Prostate gland (tissue), 2 donors: ENCODE data around the gene ADGRL2. TPM values are rescaled to one million over a fixed set of nuclear protein-coding genes. Genes with fewer than 3 reads are reported as not detected.
A peak's percentile ranks its signal among the peaks of the same experiment; 100 is the strongest.

Experiments
- DNase-seq: peaks from one replicate; pipeline ENCODE4 v3.0.0-alpha.2; 2019; ENCODE audit warnings: low spot score
- H3K27ac ChIP-seq, 2 donors: fragments of 200-600 bp; sonication (generic); 2 replicates each; pipeline ENCODE4 v1.5.1; 2017 to 2019
- H3K27me3 ChIP-seq: fragments of 200-600 bp; sonication (generic); replicated peaks from 2 replicates; pipeline ENCODE4 v1.5.1; 2019; ENCODE audit not compliant: insufficient read depth
- H3K36me3 ChIP-seq, 2 donors: fragments of 200-600 bp; sonication (generic); 1 replicate in 1 of 2; 2 replicates in 1 of 2; pipeline versions ENCODE4 v1.5.1 to v1.8.1; 2017 to 2019
- H3K4me1 ChIP-seq: fragments of 200-600 bp; sonication (generic); replicated peaks from 2 replicates; pipeline ENCODE4 v1.5.1; 2019
- H3K4me3 ChIP-seq, 2 donors: fragments of 200-600 bp; sonication (generic); 2 replicates each; pipeline ENCODE4 v1.5.1; 2017 to 2019
- H3K9me3 ChIP-seq: fragments of 200-600 bp; sonication (generic); 2 replicates; pipeline ENCODE4 v1.5.1; 2017
- POLR2A ChIP-seq: fragments of 450-650 bp; IDR thresholded peaks from one replicate; pipeline ENCODE4 v1.6.1; 2016; ENCODE audit warnings: antibody characterized with exemption, mild to moderate bottlenecking
- POLR2AphosphoS5 ChIP-seq: sonication (generic); formaldehyde crosslinking; IDR thresholded peaks from one replicate; pipeline ENCODE4 v1.6.1; 2017; ENCODE audit warnings: antibody characterized with exemption
- WGBS: methylation state at CpG from one replicate; pipeline ENCODE4 v1.1.5; 2018; 5-methylcytosine and 5-hydroxymethylcytosine counted together
- intact Hi-C: fragments of 100-400 bp; cut with DNase I; formaldehyde crosslinking; loops from one replicate; pipeline ENCODE4 v1.14.2; 2022
- total RNA-seq, 2 donors: library from RNA; depleted of rRNA; stranded (reverse); fragments of >200 nt; gene quantifications; one replicate each; pipeline ENCODE4 v1.1.0, GENCODE V29; 2016
- TF ChIP-seq, protein P1 (sequence below), 4 experiments: fragments of 200-600 bp in 2 of 4; fragments of 450-650 bp in 2 of 4; sonication (generic) in 2 of 4; IDR thresholded peaks; 1 replicate in 3 of 4; 2 replicates in 1 of 4; pipeline ENCODE4 v1.5.1; 2016 to 2019; ENCODE audit warnings: antibody characterized with exemption in 4 of 4, mild to moderate bottlenecking in 2 of 4, moderate library complexity in 2 of 4

The ADGRL2 gene
- total RNA-seq, 2 donors from 2014 or later: 34.0 to 54.0 TPM

DNA sequence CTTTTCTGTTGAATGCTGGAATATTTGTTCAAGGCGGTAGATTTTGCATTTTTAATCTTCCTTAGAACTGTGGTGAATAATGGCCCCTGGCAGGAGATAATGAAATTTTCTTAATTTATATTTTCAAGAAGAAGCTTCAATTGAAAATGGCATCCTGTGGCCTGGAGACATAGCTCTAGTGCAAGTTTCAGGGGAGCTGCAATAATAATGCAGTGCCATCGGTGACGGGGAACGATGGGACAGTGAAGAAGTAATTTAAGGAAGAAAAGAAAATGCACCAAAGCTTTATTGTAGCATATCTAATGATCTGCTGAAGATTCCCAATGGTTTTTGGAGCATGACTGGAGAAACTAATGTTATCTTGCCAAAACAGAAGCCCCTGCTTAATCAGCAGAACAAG, 128.4 kb downstream of the ADGRL2 start:
- Histone ChIP-seq H3K9me3 (no peaks in the 10 kb centered on the region), H3K4me3 (no peak overlapping the region), H3K27ac (no peak overlapping the region), H3K27me3 (no peaks in the 10 kb centered on the region), H3K4me1 (no peaks in the 10 kb centered on the region), H3K36me3 (no peaks in the 10 kb centered on the region)
- 97% methylated on average over 4 of the region's 4 CpGs for WGBS
- no peak for DNase-seq
- TF ChIP-seq POLR2A (no peak), POLR2AphosphoS5 (no peak)
- TF ChIP-seq, protein P1, sequence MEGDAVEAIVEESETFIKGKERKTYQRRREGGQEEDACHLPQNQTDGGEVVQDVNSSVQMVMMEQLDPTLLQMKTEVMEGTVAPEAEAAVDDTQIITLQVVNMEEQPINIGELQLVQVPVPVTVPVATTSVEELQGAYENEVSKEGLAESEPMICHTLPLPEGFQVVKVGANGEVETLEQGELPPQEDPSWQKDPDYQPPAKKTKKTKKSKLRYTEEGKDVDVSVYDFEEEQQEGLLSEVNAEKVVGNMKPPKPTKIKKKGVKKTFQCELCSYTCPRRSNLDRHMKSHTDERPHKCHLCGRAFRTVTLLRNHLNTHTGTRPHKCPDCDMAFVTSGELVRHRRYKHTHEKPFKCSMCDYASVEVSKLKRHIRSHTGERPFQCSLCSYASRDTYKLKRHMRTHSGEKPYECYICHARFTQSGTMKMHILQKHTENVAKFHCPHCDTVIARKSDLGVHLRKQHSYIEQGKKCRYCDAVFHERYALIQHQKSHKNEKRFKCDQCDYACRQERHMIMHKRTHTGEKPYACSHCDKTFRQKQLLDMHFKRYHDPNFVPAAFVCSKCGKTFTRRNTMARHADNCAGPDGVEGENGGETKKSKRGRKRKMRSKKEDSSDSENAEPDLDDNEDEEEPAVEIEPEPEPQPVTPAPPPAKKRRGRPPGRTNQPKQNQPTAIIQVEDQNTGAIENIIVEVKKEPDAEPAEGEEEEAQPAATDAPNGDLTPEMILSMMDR (IDR thresholded peaks at IDR 0.05): no peak
- intact Hi-C loops: no loop called here

DNA sequence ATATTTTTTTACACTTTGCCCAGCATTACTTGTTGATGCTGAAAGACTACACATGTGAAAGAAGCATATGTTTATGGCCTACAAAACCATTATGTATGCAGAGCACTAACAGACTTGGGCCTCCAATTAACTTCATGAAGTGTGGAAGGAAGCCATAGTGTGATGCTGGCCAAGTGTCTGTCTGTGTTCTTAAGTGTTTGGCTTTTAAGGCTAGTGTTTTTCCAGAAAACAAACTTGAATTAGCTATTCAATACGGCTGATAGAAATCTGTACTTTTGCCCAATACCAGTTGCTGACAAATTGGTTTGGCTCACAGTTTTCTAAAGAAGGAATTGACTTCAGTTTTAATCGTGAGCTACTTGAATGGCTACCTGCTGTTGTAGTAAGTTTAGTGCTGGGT, 136.1 kb downstream of the ADGRL2 start:
- H3K4me1 ChIP-seq: no peaks in the 10 kb centered on the region
- no peaks in the 10 kb centered on the region for H3K27me3 ChIP-seq
- intact Hi-C loops: no loop called here
- H3K9me3 ChIP-seq: no peaks in the 10 kb centered on the region
- no peak for TF ChIP-seq POLR2A
- TF ChIP-seq, protein P1 (IDR thresholded peaks at IDR 0.05): no peak
- TF ChIP-seq POLR2AphosphoS5: no peak
- no peaks in the 10 kb centered on the region for H3K36me3 ChIP-seq
- WGBS: 28% methylated on average over 2 of the region's 2 CpGs
- no peak overlapping the region for H3K27ac ChIP-seq
- DNase-seq: no peak
- H3K4me3 ChIP-seq: no peak overlapping the region

DNA sequence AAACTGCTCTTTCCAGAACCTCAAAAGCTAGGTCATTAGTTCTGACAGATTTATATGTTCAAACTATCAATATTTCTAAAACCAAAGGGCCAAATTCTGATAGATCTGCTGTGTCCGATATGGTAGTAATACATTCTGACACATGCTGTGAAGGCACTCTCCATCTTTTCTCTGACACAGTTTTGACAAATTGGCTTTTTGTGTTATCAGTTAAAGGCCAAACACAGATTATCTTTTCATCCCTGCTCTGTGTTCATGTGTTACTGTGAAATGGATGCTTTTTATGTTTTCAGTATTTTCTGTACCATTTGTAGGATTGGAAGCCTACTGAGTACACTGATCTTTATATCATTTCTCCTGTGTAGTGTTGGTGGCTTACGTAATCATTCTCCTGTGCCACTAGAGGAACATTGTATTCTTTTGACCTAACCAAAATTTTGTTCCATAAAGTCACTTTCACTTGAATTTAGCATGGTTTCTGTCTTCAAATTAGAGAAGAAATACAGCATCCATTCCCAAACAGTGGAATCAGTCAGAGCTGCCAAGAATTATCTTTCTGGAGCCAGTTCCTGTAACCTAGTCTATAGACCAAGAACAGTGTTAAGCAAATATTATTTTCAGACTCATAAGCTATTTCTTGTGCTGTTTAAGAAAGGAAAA, 137.2 kb downstream of the ADGRL2 start:
- no peak for DNase-seq
- H3K36me3 ChIP-seq: no peaks in the 10 kb centered on the region
- no peak for TF ChIP-seq POLR2AphosphoS5
- no peak for TF ChIP-seq POLR2A
- TF ChIP-seq, protein P1 (IDR thresholded peaks at IDR 0.05): no peak
- H3K4me1 ChIP-seq: no peaks in the 10 kb centered on the region
- intact Hi-C loops: no loop called here
- no peak overlapping the region for H3K27ac ChIP-seq
- H3K27me3 ChIP-seq: no peaks in the 10 kb centered on the region
- no peaks in the 10 kb centered on the region for H3K9me3 ChIP-seq
- H3K4me3 ChIP-seq: no peak overlapping the region
- WGBS: 84% methylated on average over 2 of the region's 2 CpGs

DNA sequence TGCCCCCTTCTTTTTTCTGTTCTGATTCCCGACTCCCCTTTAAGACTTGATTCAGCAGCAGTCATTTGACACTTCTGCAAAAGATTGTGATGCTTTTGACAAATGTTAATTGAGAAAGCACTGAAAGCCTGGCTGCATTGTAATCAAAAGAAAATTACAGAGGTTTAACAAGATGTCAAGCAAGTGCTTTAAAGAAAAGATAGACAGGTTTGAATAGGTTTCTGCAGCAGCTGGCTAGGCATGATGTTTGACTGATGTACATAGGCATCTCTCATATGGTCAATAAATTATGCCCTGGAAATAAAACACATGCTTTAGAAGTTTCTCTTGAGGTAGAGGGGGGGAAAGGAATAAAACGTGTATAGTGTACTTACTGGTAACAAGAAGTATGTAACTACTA, 147.8 kb downstream of the ADGRL2 start:
- WGBS: 49% methylated on average over 2 of the region's 2 CpGs
- no peak overlapping the region for H3K27ac ChIP-seq
- H3K4me1 ChIP-seq: no peaks in the 10 kb centered on the region
- no peak for DNase-seq
- H3K9me3 ChIP-seq: no peaks in the 10 kb centered on the region
- H3K27me3 ChIP-seq: no peaks in the 10 kb centered on the region
- TF ChIP-seq, protein P1 (IDR thresholded peaks at IDR 0.05): no peak
- TF ChIP-seq POLR2AphosphoS5: no peak
- no peak for TF ChIP-seq POLR2A
- H3K36me3 ChIP-seq: no peaks in the 10 kb centered on the region
- intact Hi-C loops: no loop called here
- no peak overlapping the region for H3K4me3 ChIP-seq

DNA sequence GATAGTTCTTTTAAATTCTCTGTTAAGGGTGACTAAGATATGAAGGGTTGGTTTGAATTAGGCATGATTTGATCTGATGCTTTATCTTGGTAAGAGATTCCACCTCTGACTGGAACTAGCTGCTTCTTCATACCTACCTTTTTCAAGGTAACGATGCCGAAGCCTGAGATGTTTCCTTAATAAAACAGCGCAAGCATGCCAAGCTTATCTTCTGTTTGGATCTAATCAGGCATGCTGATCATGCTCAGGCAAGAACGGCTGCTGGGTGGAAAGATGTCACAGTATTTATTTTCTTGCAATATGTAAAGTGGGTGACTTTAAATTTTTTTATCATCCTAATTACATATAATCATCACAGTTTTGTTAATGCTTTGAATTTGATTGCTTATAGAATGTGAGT, 148.7 kb downstream of the ADGRL2 start:
- Histone ChIP-seq H3K9me3 (no peaks in the 10 kb centered on the region), H3K4me3 (no peak overlapping the region), H3K4me1 (no peaks in the 10 kb centered on the region), H3K27me3 (no peaks in the 10 kb centered on the region), H3K27ac (no peak overlapping the region), H3K36me3 (no peaks in the 10 kb centered on the region)
- intact Hi-C loops: no loop called here
- WGBS: 22% methylated on average over 4 of the region's 4 CpGs
- TF ChIP-seq, protein P1 (IDR thresholded peaks at IDR 0.05): no peak
- peak; percentile 51 for TF ChIP-seq POLR2AphosphoS5
- DNase-seq: peak; percentile 56
